ENCODE measurements around the gene WSB2.

DNA sequence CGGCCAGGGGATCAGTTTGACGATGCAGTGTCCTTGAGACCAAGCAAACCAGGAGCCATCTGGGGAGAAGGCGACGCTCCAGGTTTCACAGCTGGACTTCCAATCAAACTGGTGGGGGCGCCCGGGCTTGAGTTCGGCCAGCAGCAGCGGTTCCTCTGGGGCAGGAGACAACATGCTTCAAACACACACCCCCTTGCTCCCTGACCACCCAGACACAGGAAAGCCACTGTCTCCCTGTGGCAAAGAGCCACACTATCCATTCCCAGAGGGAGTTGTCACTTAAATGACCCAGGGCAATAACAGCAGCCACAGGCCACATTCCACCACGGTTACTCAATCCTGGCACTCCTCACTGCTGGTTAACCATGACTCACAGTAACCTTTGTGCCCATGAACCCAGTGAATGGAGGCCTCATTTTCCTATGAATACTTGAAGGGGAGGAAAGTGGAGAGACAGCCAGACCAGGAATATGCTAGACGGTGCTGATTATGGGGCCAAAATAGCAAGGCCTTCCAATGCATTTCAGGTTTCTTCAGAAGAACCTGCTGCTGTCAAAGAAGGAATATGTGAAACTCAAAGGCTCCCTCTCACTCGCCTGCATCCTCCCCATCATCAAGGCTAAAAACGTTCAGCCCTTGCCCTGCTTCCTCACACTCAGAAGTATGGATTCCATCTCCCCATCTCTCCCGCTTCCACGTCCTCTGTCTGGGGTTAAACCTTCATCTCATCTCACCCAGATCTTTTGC, 8.5 kb downstream of the WSB2 start:
- TF ChIP-seq, protein P1, sequence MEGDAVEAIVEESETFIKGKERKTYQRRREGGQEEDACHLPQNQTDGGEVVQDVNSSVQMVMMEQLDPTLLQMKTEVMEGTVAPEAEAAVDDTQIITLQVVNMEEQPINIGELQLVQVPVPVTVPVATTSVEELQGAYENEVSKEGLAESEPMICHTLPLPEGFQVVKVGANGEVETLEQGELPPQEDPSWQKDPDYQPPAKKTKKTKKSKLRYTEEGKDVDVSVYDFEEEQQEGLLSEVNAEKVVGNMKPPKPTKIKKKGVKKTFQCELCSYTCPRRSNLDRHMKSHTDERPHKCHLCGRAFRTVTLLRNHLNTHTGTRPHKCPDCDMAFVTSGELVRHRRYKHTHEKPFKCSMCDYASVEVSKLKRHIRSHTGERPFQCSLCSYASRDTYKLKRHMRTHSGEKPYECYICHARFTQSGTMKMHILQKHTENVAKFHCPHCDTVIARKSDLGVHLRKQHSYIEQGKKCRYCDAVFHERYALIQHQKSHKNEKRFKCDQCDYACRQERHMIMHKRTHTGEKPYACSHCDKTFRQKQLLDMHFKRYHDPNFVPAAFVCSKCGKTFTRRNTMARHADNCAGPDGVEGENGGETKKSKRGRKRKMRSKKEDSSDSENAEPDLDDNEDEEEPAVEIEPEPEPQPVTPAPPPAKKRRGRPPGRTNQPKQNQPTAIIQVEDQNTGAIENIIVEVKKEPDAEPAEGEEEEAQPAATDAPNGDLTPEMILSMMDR (IDR thresholded peaks at IDR 0.05) = no peak
- TF ChIP-seq ZFX (IDR thresholded peaks at IDR 0.05; ENCODE audit: borderline replicate concordance) = no peak
